B cell (primary cell): ENCODE results near the gene ZNF556.

ENCODE experiments used
- CTCF ChIP-seq: fragments of 200-600 bp; IDR thresholded peaks from one replicate; pipeline ENCODE4 v1.8.0; 2022; ENCODE audit warnings: antibody characterized with exemption, mild to moderate bottlenecking
- EZH2 ChIP-seq: IDR thresholded peaks from 2 replicates; pipeline ENCODE4 v1.6.1; 2012; ENCODE audit warnings: borderline replicate concordance, low read depth, mild to moderate bottlenecking, moderate library complexity, low read length; ENCODE audit not compliant: insufficient read depth, poor library complexity, severe bottlenecking

GRCh38 chr19:2885736-2886135 lies 18.6 kb downstream of the ZNF556 start:
- TF ChIP-seq CTCF (no peak), EZH2 (no peak)
